GM21526 (cell line): ENCODE data around the gene C17orf67.

Source experiments
- ATAC-seq: cut with Tn5 transposase; IDR thresholded peaks from one replicate; pipeline ENCODE4 v1.9.1; 2021; ENCODE audit warnings: moderate library complexity; ENCODE audit not compliant: unreplicated experiment, low FRiP score

Gene C17orf67

DNA sequence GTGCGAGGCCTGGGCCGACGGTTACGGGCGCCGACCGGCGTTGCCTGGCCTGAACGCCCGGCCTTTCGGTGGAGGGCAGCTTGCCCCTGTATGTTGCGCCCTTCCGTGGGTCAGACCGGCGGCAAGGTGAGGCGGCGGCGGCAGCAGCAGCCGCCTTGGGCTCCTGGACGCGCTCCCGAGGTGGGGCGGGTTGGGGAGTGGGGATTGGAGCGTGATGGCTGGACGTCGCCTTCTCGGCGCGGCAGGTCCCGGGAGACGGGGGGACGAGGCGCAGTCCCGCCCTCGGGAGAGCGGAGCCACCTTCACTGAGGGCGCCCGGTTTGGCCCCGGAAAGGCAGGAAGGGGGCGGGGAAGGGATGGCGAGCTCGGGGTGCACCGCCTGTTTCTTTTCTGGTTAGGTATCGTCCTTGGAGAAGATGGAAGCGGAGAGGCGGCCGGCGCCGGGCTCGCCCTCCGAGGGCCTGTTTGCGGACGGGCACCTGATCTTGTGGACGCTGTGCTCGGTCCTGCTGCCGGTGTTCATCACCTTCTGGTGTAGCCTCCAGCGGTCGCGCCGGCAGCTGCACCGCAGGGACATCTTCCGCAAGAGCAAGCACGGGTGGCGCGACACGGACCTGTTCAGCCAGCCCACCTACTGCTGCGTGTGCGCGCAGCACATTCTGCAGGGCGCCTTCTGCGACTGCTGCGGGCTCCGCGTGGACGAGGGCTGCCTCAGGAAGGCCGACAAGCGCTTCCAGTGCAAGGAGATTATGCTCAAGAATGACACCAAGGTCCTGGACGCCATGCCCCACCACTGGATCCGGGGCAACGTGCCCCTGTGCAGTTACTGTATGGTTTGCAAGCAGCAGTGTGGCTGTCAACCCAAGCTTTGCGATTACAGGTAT, 902 bp upstream of the C17orf67 start:
- peak; percentile 33 for ATAC-seq

DNA sequence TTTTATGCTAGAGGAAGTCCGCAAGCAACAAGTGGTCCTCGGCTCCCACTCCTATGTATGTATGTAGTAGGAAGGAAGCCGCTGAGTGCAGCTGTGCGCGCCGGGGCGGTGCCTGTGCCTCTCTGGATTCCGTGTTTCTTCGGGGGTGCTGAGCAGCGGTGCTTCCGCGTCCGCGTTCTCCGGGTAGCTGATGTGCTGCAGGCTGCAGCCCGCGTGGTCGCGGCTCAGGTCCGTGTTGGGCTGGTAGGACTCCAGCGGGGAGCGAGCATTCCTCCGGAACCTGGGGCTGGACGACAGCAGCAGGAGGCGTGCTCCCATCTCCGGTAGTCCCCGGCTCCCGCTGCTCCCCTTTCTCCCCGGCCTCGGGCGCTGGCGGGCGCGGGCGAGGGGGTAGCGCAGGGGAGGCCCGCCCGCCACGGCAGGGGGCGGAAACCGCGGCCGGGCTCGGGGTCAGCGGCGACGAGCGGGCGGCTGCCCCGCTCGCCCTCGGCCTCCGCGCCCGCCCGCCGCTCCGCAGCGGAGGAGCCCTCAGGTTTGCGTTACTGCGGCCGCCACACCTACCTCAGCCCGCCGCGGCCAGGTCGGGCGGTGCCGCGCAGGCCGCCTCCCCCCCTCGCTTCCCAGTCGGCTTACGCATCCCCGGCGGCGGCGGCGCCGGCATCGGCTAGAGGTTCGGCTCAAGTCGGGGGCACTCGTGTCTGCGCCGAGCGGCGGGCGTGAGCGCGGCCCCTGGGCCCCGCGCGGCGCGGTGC, 487 bp downstream of the C17orf67 start:
- ATAC-seq = peak; percentile 44

DNA sequence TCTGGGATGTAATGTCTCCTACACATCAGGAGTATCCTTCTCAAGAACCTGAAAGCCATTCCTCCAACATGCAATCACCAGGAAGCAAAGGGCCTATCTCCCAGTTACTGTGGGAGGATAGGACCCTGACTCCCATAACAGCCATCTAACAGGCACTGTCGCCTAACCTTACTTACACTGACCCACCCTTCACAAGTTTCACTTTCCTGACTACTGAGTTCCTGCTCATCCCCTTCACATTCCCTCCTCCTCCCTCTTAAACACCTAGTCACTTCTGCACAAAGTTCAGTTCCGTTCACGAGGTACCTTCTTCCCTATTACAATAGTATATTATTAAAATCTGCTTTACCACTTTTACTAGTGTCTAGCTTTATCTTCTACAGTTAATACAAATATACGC, 1.3 kb downstream of the C17orf67 start:
- no peak for ATAC-seq

DNA sequence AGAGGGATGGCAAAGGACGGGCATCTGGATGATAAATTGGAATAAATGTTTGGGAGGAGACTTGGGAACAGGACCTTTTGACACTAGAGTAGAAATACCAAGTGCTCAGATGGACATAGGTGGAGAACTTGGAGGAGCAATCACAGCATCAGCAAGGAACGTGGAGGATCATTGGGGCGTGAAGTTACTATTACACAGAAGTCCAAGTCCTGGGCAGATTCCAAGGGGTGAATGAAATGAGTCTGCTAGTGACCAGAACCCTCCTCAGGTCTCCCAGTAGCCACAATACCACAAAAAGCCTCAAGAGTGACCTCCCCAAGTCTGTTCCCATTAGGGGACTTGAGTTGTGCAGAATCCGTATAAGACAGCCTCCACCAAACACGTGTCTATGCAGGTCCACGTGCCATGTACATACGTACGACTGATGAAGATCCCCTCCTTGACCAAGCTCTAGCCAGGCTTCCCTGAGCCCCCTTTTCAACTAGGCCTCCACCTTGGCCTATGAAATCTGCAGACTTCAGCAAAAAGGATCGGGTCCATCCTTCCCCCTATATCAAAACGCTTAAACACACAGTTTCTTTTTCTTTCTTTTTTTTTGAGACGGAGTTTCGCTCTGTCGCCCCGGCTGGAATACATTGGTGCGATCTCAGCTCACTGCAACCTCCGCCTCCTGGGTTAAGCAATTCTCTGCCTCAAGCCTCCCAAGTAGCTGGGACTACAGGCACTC, 2.2 kb downstream of the C17orf67 start:
- no peak for ATAC-seq

DNA sequence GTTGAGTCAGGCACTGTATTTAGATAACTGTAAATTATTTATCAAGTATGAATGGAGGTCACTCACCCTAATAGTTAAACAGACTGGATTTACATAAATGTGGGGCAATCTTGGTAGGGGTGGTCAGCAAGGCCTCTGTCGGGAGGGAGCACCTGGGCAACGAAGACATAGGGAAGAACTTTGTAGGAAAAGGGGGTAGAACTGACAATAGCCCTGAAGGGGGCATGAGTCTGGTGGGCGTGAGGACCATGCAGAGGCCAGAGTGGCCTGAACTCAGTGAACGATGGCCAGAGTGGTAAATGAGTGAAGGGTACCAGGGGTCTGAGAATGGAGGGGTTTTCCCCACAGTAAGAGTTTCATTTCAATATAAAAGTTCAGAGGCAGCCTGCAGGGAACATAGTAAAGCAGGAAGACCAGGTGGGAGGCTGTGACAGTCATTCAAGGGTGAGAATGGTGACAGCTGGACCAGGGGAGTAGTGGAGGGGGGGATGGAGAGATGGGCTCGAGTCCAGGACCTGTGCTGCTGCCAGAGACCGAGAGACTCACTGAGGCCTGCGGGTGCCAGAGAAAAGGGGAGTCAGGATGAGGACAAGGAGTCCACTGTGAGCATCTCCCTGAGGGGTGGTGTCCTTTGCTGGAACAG, 2.9 kb downstream of the C17orf67 start:
- ATAC-seq = no peak

DNA sequence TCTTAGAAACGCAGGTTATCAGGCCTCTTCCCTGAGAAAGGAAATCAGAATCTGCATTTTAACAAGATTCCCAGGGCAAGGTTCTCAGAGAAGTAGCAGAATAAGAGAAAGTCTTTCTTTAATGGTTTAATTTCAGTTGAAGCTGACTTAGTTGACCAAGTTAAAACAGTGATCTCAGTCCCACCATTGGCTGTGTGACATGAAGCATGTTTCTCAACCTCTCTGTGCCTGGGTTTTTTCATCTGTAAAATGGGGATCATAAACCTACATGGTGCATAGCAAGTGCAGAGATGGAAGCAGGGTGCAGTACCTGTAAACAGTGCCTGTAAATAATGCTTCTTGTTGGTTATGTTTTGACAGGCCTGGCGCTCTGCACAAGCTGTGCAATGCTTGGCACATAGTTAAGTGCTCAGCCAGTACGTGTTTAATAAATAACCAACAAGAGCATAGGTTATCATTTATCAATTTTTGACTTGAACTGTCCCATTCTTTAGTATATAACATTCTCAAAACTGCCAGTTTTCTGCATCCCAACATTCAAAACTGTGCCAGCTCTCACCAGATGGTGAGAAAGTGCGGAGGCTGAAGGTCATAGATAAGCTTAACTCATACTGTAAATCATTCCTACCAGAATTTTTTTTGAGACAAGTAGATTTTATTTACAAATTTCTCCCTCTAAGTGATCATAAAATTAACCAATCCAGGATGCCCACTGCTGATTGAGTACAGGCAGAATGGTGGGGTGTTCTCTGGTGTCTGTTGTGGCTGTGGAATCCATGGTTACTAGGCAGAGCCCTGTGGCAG, 6.9 kb downstream of the C17orf67 start:
- no peak for ATAC-seq

DNA sequence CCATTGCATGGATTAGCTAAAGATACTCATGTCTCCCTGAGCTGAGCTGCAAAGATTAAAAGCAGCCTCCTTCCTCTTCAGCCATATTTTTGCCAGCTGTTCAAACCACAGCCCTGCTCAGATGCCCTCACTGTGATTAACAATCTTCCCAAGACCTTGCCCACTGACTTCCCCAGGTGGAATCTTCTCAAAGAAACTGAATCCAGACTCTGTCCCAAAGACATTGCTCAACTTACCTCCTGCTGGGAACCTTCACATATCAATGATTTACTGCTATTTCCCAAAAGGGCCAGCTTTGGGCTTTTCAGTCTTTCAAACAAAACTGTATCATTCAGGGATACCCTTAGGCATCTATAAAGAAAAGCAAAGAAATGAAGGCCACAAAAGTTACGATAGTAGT, 9.2 kb downstream of the C17orf67 start:
- no peak for ATAC-seq

DNA sequence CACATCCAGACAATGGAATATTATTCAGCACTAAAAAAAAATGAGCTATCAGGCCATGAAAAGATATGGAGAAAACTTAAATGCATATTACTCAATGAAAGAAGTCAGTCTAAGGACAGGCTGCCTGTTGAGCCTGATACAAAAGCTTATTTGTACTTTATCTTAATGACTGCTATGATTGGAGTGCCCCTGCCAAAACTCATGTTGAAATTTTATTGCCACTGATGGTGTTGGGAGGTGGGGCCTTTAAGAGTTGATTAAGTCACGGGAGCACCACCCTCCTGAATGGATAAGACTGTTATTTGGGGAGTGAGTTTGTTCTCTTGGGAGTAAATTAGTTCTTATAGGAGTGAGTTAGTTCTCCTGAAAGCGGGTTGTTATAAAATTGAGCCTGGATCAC, 9.9 kb downstream of the C17orf67 start:
- ATAC-seq = no peak

DNA sequence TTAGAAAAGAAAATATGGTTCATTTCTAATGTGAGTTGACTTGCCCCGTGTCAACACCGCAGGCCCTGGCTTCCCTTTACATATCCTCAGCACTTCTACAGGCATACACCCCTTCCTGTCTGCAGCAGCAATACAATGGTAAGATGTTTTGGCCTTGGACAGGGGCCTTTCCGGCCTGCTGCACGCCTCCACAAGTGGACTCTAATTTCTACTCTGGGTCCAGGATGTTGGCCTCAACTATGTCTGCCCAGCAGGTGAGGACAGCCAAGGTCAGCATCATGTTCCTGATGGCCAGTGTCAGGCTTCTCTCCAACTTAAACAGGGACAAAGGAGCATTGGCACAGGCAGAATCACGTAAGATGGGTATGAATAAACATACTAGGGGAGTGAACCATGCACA, 11.0 kb downstream of the C17orf67 start:
- no peak for ATAC-seq

DNA sequence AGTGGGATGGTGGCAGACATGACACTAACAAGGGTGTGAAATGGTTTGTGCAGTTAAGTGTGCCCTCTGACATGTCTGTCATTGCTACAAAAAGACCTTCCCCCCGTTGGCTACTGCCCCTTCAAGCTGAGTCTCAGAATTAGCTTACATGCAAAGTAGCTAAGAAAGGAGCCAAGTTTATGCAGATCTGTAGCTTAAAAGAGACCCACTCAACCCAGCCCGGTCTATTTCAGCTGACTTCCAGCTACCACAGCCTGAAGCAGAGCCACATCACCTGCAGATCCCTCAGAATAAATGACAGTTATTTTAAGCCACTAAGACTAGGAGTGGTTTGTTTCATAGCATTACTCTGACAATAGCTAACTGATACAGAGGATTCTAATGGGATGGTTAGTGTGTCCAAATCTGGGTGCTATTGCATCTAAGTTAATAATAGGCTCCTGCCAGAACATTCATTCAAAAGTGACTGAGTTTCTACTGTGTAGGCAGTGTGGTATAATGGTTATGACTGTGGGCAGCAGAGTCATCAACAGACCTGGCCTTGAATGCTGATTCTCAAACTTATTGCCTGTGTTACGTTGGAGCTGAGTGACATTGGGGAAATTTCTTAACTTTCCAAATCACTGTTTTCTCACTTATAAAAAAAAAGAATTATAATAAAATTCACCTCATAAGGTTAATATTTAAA, 11.7 kb downstream of the C17orf67 start:
- no peak for ATAC-seq

DNA sequence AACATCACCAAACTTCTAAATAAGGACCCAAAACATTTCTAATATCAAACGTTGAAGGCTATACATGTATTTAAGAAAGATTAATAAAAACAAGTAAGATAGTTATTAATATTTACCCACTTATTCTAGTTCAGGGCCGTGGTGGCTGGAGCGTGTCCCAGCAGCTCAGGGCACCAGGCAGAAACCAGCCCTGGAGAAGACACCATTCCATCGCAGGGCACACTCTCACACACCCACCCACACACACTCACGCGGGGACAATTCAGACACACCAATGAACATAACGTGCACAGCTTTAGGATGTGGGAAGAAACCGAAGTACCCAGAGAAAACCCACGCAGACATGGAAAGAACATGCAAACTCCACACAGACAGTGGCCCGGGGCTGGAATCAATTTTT, 13.5 kb downstream of the C17orf67 start:
- no peak for ATAC-seq

DNA sequence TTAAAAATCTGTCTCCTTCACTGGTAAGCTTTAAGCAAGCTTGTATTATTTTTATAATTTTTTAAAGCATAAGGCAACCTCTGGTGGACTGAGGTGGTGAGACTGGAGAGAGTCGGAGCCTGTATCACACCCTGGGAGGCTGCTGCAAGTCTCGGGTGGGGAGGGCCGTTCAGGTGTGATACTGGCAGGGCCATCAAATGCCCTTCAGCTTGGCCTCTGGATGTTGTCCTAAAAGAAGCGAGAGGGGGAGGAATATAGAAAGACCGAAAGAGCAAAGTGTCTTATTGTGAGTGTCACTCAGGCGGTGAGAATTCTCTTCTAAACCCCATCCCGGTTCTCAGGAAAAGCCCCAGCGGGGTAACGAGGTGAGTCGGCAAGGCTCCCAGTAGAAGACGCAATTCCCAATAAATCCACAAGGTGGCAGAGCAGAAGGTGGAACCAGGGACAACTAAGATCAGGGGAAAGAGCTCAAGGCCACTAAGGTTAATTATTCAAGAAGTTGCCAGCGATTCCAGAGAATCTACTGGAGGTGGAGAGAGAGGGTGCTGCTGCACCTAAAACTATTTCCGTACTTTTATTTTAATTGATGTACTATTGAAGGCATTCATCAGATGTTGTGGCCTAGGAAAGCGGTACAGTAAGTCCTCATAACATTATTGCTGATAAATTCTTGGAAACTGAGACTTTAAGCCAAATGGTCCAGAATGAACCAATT, 14.1 kb downstream of the C17orf67 start:
- peak; percentile 72 for ATAC-seq

DNA sequence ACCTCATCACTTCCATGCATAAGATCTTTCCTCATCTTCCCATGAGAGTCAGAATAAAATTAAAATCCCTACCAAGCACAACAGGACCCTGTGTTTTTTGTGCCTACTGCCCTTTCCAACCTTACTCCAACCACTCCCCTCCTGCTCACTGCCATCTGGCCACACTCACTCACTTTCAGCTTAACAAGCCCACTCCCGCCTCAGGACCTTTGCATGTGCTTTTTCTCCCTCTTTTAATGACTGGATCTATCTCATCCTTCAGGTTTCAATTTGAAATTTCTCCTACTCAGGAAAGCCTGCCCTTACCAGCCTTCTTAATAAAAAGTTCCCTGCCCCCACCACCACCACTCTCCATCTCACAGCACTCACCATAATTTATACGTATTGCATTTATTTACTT, 14.7 kb downstream of the C17orf67 start:
- ATAC-seq = no peak

DNA sequence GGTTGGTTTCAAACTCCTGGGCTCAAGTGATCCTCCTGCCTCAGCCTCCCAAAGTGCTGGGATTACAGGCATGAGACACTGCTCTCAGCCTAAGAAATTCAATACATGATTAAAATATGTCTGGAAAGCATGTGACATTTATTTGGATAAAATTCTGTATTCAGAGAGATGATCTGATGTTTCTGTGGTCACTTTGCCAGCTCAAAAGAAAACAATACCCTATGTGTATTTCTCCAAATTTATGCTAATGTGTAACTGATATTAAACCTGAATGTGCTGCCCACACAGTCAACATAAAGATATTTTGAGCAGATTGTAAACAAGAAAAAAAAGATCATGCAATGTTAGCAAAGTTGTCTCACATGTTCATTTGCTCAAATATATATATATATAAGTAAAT, 16.7 kb downstream of the C17orf67 start:
- ATAC-seq = no peak

DNA sequence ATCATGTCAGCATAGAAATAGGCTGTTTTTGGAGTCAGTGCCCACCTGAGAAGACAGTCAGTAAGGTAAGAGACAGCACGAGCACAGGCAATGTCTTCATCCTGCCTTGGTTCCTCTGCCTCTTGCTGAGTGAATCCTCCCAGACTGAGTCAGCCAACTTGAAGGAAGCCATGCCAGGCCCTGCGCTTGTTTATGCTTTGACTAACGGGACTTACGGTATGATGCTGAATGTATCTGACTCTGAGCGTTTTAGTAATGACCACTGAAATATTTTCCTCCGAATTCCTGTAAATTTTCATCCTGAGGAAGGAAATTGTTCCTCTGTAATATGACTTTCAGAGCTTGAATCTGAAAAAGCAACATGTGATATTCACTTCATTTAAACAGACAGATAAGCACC, 18.0 kb downstream of the C17orf67 start:
- no peak for ATAC-seq

DNA sequence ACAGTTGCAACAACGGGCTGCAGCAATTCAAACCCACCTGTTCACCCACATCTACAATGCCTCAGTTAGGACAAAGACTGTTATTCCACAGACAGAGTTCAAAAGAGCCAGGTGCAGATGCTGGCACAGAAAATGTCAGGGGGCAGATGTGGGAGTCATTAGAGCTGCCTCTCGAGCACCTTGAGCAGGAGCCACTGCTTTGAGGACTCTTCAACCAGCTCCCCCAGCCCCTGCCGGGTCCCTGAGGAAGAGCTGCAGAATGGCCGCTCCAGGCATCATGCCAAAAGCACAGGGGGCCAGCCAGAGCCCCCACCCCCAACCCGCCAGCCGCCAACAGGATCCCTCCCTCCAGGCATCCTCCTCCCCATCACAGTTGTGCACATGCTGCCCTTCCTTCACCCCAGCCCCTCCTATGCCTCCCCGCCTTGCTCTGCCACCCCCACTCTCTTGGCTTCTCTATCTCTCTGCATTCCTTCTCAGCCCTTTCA, 20.8 kb downstream of the C17orf67 start:
- ATAC-seq = no peak

DNA sequence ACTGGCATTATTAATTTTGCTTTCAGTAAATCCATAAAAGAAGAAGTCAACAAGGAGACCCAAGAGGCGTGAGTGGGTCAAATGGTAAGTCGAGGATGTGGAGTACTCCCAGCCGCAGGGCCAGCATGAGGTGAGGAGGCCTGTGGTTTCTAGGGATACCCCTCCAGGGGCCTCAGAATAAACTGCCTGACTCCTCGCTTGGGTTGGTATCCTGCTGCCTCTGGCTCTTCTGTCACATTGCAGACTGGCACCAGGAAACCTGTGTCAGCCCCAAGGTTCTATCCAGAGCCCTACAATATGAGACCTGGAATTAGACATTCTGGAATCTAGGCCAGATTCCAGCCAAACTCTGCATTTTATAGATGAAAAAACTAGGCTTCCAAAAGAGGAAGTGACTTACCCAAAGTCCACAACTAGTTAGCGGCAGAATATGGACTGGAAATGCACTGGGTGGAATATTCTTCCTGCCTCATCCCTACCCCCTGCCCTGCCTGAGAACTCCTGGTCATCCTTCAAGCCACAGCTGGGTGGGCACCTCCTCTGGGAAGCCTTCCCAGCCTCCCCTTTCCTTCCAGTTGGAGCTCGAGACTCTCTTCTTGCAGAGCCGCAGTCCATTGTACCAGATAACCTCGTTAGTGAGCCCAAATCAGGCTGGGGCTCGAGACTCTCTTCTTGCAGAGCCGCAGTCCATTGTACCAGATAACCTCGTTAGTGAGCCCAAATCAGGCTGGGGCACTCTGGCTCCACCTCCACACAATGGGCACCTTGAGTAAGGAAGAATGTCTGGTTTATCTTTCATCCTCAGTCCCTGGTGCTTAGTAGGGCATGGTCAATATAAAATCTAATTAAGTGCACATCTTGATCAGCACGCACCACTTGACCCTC, 22.6 kb downstream of the C17orf67 start:
- ATAC-seq = no peak

DNA sequence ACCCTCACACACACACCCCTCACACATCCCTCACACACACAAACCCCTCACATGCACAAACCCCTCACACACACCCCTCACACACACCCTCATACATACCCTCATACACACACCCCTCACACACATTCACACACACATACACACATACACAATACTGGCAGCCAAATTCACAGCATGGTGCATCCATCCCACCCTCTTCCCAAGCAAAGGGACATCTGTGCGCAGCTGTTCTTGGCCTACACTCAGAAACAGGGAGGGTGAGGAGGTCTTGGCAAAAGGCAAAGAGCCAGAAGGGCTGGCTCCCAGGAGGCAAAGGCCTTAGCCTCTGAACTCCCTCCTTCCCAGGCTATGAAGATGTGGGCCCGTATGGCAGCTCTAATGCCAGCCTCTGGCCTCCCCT, 23.4 kb downstream of the C17orf67 start:
- ATAC-seq = no peak
